Endothelial cell of umbilical vein (primary cell): ENCODE results near the gene SCGB2A2. TPM values are rescaled to one million over a fixed set of nuclear protein-coding genes. Genes with fewer than 3 reads are reported as not detected.

Experiments
- BruUV-seq: library from RNA; stranded (reverse); fragments of 400-500 nt; replicated peaks from 2 replicates; lab custom pipeline; 2021; lab: Mats Ljungman, UMichigan
- CTCF ChIA-PET: fragments of 300-600, 350-600 bp; sonication (Branson Sonifier 250); formaldehyde crosslinking; loops from one replicate; lab custom pipeline; 2021; ENCODE audit warnings: antibody characterized with exemption, inconsistent platforms; lab: Charles Lee
- POLR2A ChIA-PET: fragments of 300-600, 350-600 bp; sonication (Branson Sonifier 250); formaldehyde crosslinking; loops from one replicate; lab custom pipeline; 2021; ENCODE audit warnings: antibody characterized with exemption, inconsistent platforms; lab: Charles Lee
- DNase-seq: peaks from one replicate; pipeline ENCODE4 v3.0.0-alpha.2; 2011; ENCODE audit warnings: low read depth, low spot score
- FAIRE-seq: peaks from 2 replicates; lab custom pipeline; 2011; peaks lifted over from hg19 to GRCh38; lab: Jason Lieb, UNC
- H2AFZ ChIP-seq: 2 replicates; pipeline ENCODE4 v1.6.0; 2012; ENCODE audit warnings: low read depth, low read length, control low read depth, inconsistent platforms
- H3K27ac ChIP-seq: 2 replicates; pipeline ENCODE4 v1.5.1; 2011; ENCODE audit warnings: low read depth, mild to moderate bottlenecking, control low read depth, low read length, moderate library complexity; ENCODE audit not compliant: insufficient read depth
- H3K27me3 ChIP-seq, 2 experiments: 2 replicates each; pipeline versions ENCODE4 v1.6.0 to v1.6.1; 2011; ENCODE audit warnings: low read length in 2 of 2, mixed read lengths in 1 of 2; ENCODE audit not compliant: control insufficient read depth in 2 of 2, insufficient read depth in 2 of 2
- H3K36me3 ChIP-seq, 2 experiments: 2 replicates in 1 of 2; 3 replicates in 1 of 2; pipeline ENCODE4 v1.5.1; 2011; ENCODE audit warnings: low read length in 2 of 2, mild to moderate bottlenecking in 1 of 2, moderate library complexity in 1 of 2; ENCODE audit not compliant: control insufficient read depth in 2 of 2, insufficient read depth in 2 of 2; ENCODE audit errors: extremely low read depth in 1 of 2
- H3K4me1 ChIP-seq: 3 replicates; pipeline ENCODE4 v1.5.1; 2011; ENCODE audit warnings: mild to moderate bottlenecking, low read length; ENCODE audit not compliant: control insufficient read depth, insufficient read depth; ENCODE audit errors: extremely low read depth
- H3K4me2 ChIP-seq: 2 replicates; pipeline ENCODE4 v1.6.1; 2011; ENCODE audit warnings: low read length, control low read depth, mixed read lengths; ENCODE audit not compliant: insufficient read depth
- H3K4me3 ChIP-seq, 3 experiments: fragments of 200-600 bp in 1 of 3; sonication (generic), shearing (Covaris generic) in 1 of 3; replicated peaks in 1 of 3; 2 replicates each; pipeline ENCODE4 v1.5.1; 2011 to 2016; ENCODE audit warnings: control low read depth in 3 of 3, low read length in 3 of 3, mild to moderate bottlenecking in 2 of 3, inconsistent platforms in 1 of 3, low read depth in 1 of 3, moderate library complexity in 1 of 3; ENCODE audit not compliant: insufficient read depth in 1 of 3
- H3K79me2 ChIP-seq: 2 replicates; pipeline ENCODE4 v1.6.0; 2012; ENCODE audit warnings: low read length, inconsistent platforms; ENCODE audit not compliant: control insufficient read depth, insufficient read depth
- H3K9ac ChIP-seq: replicated peaks from 2 replicates; pipeline ENCODE3; 2011; ENCODE audit warnings: low read length, control low read depth; ENCODE audit not compliant: insufficient read depth; ENCODE audit errors: extremely low read depth
- H3K9me1 ChIP-seq: replicated peaks from 3 replicates; pipeline ENCODE4 v1.6.0; 2011; ENCODE audit warnings: mild to moderate bottlenecking, low read length; ENCODE audit not compliant: control insufficient read depth, insufficient read depth; ENCODE audit errors: extremely low read depth
- H3K9me3 ChIP-seq: replicated peaks from 2 replicates; pipeline ENCODE4 v1.5.1; 2012; ENCODE audit warnings: low read length, inconsistent platforms; ENCODE audit not compliant: control insufficient read depth, insufficient read depth
- H4K20me1 ChIP-seq: replicated peaks from 2 replicates; pipeline ENCODE3; 2011; ENCODE audit warnings: mild to moderate bottlenecking, low read length; ENCODE audit not compliant: control insufficient read depth, insufficient read depth; ENCODE audit errors: extremely low read depth
- CTCF ChIP-seq, 2 donors: IDR thresholded peaks; 1 replicate in 1 of 2; 2 replicates in 1 of 2; pipeline ENCODE4 v1.5.1; 2011; ENCODE audit warnings: low read length in 2 of 2, mild to moderate bottlenecking in 2 of 2, moderate library complexity in 2 of 2, control low read depth in 1 of 2, inconsistent platforms in 1 of 2, low read depth in 1 of 2; ENCODE audit not compliant: insufficient read depth in 1 of 2; ENCODE audit errors: extremely low read depth in 1 of 2
- EZH2 ChIP-seq: IDR thresholded peaks from 2 replicates; pipeline ENCODE4 v1.6.1; 2012; ENCODE audit warnings: borderline replicate concordance, low read depth, mild to moderate bottlenecking, moderate library complexity, low read length, inconsistent platforms; ENCODE audit not compliant: severe bottlenecking
- FOS ChIP-seq: IDR thresholded peaks from 2 replicates; pipeline ENCODE4 v1.6.1; 2011; ENCODE audit warnings: mild to moderate bottlenecking, low read length, moderate library complexity, borderline replicate concordance; ENCODE audit not compliant: insufficient read depth
- GATA2 ChIP-seq: IDR thresholded peaks from 2 replicates; pipeline ENCODE4 v1.7.0; 2011; ENCODE audit warnings: low read depth, mild to moderate bottlenecking, moderate library complexity, mixed read lengths, low read length; ENCODE audit not compliant: insufficient read length, insufficient read depth
- JUN ChIP-seq: IDR thresholded peaks from 2 replicates; pipeline ENCODE4 v1.6.1; 2011; ENCODE audit warnings: borderline replicate concordance, low read depth; ENCODE audit not compliant: insufficient read length, insufficient read depth
- MAX ChIP-seq: IDR thresholded peaks from 2 replicates; pipeline ENCODE4 v1.6.1; 2011; ENCODE audit not compliant: insufficient read depth, insufficient read length
- MYC ChIP-seq: IDR thresholded peaks from one replicate; pipeline ENCODE4 v1.6.1; 2011; ENCODE audit warnings: mild to moderate bottlenecking, low read depth, low read length
- POLR2A ChIP-seq: IDR thresholded peaks from 2 replicates; pipeline ENCODE4 v1.6.1; 2012; ENCODE audit warnings: low read depth, mild to moderate bottlenecking, control low read depth, low read length
- POLR2AphosphoS5 ChIP-seq: IDR thresholded peaks from 2 replicates; pipeline ENCODE4 v1.6.1; 2012; ENCODE audit warnings: low read depth, mild to moderate bottlenecking, control low read depth, low read length, moderate library complexity; ENCODE audit not compliant: insufficient read depth
- dilution Hi-C: fragments of 300-500 bp; cut with MboI; formaldehyde crosslinking; loops from one replicate; pipeline ENCODE4 v1.15.0; 2019; ENCODE audit warnings: low sequenced_read_pairs; ENCODE audit not compliant: extremely low pct_ligation_motif_present
- intact Hi-C: fragments of 100-400 bp; cut with micrococcal nuclease; formaldehyde crosslinking; loops from one replicate; pipeline ENCODE4 v1.10.0; 2022
- polyA plus RNA-seq, 4 experiments: library from polyadenylated mRNA; depleted of rRNA in 3 of 4; stranded (reverse) in 3 of 4; unstranded in 1 of 4; fragments of >200 nt; gene quantifications; 2 replicates each; pipeline versions ENCODE4 v1.2.1 to v1.2.3, GENCODE V29; 2011 to 2012; ENCODE audit warnings: missing spikeins in 1 of 4
- total RNA-seq: library from RNA; stranded (reverse); gene quantifications from 2 replicates; pipeline ENCODE4 v1.2.3, GENCODE V29; 2021

The SCGB2A2 gene
- total and polyA plus RNA-seq, 2 donors (not counting 3 experiments of a cell fraction or from before 2014, with no cell fraction given) = not detected

GRCh38 chr11:62273284-62273683, 3.3 kb downstream of the SCGB2A2 start:
- no peaks in the 10 kb centered on the region for H3K79me2 ChIP-seq
- H3K4me3 ChIP-seq = no peak overlapping the region
- peaks cover 4 to 14% of the 10 kb centered on the region in 2 experiments for H3K27me3 ChIP-seq
- no peak overlapping the region for H3K27ac ChIP-seq
- no peak overlapping the region for H3K4me2 ChIP-seq
- no TSS peak for BruUV-seq
- no peak overlapping the region for H2AFZ ChIP-seq
- POLR2A ChIA-PET = no interaction called here
- TF ChIP-seq POLR2A = no peak
- no peak for FAIRE-seq
- H3K9me1 ChIP-seq = no peaks in the 10 kb centered on the region
- no peaks in the 10 kb centered on the region for H3K9me3 ChIP-seq
- DNase-seq = no peak
- intact Hi-C loops (no loop called here), dilution Hi-C loops (no loop called here)
- no peak overlapping the region for H3K9ac ChIP-seq
- H3K4me1 ChIP-seq = no peaks in the 10 kb centered on the region
- H4K20me1 ChIP-seq = no peaks in the 10 kb centered on the region
- CTCF ChIA-PET = interaction anchor here (1.0 kb wide), 1 partner anchor 38 kb away, joined by 4 read pairs; no protein-coding TSS in a partner anchor
- no peaks in the 10 kb centered on the region for H3K36me3 ChIP-seq

GRCh38 chr11:62273789-62274275, 3.9 kb downstream of the SCGB2A2 start:
- ChIA-PET POLR2A (no interaction called here), CTCF (no interaction called here)
- dilution Hi-C loops = no loop called here
- TF ChIP-seq FOS = no peak
- TF ChIP-seq JUN = no peak
- TF ChIP-seq POLR2AphosphoS5 = no peak
- no peak for TF ChIP-seq POLR2A
- TF ChIP-seq MAX = no peak
- TF ChIP-seq MYC = no peak
- TF ChIP-seq GATA2 = no peak
- TF ChIP-seq EZH2 = no peak
- TF ChIP-seq CTCF (IDR thresholded peaks at IDR 0.05; ENCODE audit: extremely low read depth in 1 of 2, insufficient read depth in 1 of 2, low read depth in 1 of 2, low read length in 2 of 2) = no peak
- DNase-seq (no peak), FAIRE-seq (no peak)
- Histone ChIP-seq H3K4me3 (no peak overlapping the region), H4K20me1 (no peaks in the 10 kb centered on the region), H3K4me2 (no peak overlapping the region), H3K79me2 (no peaks in the 10 kb centered on the region), H3K9me3 (no peaks in the 10 kb centered on the region), H3K36me3 (no peaks in the 10 kb centered on the region), H2AFZ (no peak overlapping the region), H3K9ac (no peak overlapping the region), H3K4me1 (no peaks in the 10 kb centered on the region), H3K27ac (no peak overlapping the region), H3K27me3 (peaks cover 4 to 14% of the 10 kb centered on the region in 2 experiments), H3K9me1 (no peaks in the 10 kb centered on the region)
- intact Hi-C loops = no loop called here
- BruUV-seq = no TSS peak
